Mononuclear cell (primary cell): ENCODE results near the gene ICOS. TPM values are rescaled to one million over a fixed set of nuclear protein-coding genes. Genes with fewer than 3 reads are reported as not detected.
A peak's percentile ranks its signal among the peaks of the same experiment; 100 is the strongest.
"Not testable (repeated sequence)": the region's sequence is repeated elsewhere in the genome, so short reads cannot be mapped to it uniquely, and the experiment has no call there.

Experiments used
- H3K27me3 ChIP-seq: 2 replicates; pipeline ENCODE4 v1.6.0; 2011; ENCODE audit warnings: low read length, control low read depth; ENCODE audit not compliant: insufficient read depth
- H3K4me1 ChIP-seq: 2 replicates; pipeline ENCODE4 v1.5.1; 2011; ENCODE audit warnings: mild to moderate bottlenecking, low read length, control low read depth; ENCODE audit not compliant: insufficient read depth
- H3K4me3 ChIP-seq: 2 replicates; pipeline ENCODE4 v1.5.1; 2011; ENCODE audit warnings: mild to moderate bottlenecking, low read length, moderate library complexity
- H3K9me3 ChIP-seq: 2 replicates; pipeline ENCODE4 v1.5.1; 2011; ENCODE audit warnings: low read depth, mild to moderate bottlenecking, control low read depth, low read length
- total RNA-seq: library from RNA; depleted of rRNA; stranded (reverse); fragments of >200 nt; gene quantifications from one replicate; pipeline ENCODE4 v1.2.3, GENCODE V29; 2012

ICOS gene
- total RNA-seq, 1 donor = 111 TPM

GRCh38 chr2:203908797-203909185 is 27.8 kb upstream of the ICOS start:
- no peaks in the 10 kb centered on the region for H3K9me3 ChIP-seq
- H3K4me1 ChIP-seq = peaks cover 22% of the 10 kb centered on the region
- no peaks in the 10 kb centered on the region for H3K27me3 ChIP-seq
- no peak overlapping the region for H3K4me3 ChIP-seq

DNA sequence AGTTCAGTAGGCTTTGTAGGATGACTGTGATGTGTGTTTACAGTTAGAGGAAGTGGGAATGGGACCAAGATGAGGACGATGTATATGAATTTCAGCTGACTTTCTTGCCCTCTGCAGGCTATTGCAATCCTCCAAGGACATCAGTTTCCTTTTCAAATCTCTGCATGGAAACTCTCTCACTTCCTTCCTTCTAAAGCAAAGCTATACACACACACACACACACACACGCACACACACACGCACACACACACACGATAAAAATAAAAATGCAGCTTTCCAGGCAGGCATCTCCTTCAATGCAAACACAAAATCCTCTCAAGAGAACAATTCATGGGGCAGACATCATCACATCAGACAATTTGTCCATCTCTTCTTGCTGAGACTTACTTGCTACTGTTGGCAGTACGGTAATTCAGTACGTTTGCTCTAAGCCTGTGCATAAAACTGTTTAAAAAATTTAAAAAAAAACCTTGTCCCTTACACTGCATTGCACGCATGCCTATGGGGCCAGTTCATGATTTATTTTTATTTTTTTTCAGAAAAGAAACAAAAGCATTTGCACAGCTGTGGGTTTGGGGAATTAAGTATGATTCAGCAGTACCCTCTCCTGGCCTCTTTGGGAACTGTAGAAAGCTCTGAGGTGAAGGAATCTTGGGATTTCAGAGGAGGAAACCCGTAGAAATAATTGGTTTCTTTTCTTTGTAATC is 27.1 kb upstream of the ICOS start:
- H3K9me3 ChIP-seq = no peaks in the 10 kb centered on the region
- H3K27me3 ChIP-seq = no peaks in the 10 kb centered on the region
- H3K4me1 ChIP-seq = peaks cover 29% of the 10 kb centered on the region
- peak overlapping the region; percentile 13 for H3K4me3 ChIP-seq

DNA sequence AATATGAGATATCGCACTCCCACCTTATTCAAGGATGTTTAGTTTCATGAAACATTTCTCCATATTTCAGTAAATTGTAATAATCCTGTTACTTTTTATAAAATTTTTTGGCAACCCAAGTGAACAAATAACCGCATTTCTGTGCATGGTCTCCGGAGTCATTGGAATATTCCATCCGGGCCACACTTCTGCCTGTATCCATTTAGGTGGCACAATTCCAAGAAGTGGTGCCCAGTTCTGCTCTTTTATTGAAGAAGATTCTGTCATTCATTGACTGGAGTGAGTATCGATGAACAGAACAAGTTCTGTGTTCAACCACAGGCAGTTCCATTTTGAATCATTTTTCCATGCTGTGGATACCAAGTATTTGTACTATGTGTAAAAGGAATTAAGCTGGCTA is 26.6 kb upstream of the ICOS start:
- H3K9me3 ChIP-seq = no peaks in the 10 kb centered on the region

GRCh38 chr2:203913947-203914346 is 22.6 kb upstream of the ICOS start:
- Histone ChIP-seq H3K4me1 (peaks cover 28% of the 10 kb centered on the region), H3K9me3 (no peaks in the 10 kb centered on the region), H3K4me3 (no peak overlapping the region), H3K27me3 (no peaks in the 10 kb centered on the region)

More for the DNA sequence above, 26.6 kb upstream of the ICOS start:
- H3K27me3 ChIP-seq = no peaks in the 10 kb centered on the region
- peaks cover 34% of the 10 kb centered on the region for H3K4me1 ChIP-seq
- no peak overlapping the region for H3K4me3 ChIP-seq

- H3K9me3 ChIP-seq = no peaks in the 10 kb centered on the region
- H3K4me3 ChIP-seq = no peak overlapping the region
- H3K27me3 ChIP-seq = no peaks in the 10 kb centered on the region
- H3K4me1 ChIP-seq = peaks cover 21% of the 10 kb centered on the region
Measured at GRCh38 chr2:203914546-203915182, 21.9 kb upstream of the ICOS start.

GRCh38 chr2:203915256-203915655 is 21.3 kb upstream of the ICOS start:
- Histone ChIP-seq H3K27me3 (no peaks in the 10 kb centered on the region), H3K4me3 (no peak overlapping the region), H3K9me3 (no peaks in the 10 kb centered on the region), H3K4me1 (peaks cover 16% of the 10 kb centered on the region)

DNA sequence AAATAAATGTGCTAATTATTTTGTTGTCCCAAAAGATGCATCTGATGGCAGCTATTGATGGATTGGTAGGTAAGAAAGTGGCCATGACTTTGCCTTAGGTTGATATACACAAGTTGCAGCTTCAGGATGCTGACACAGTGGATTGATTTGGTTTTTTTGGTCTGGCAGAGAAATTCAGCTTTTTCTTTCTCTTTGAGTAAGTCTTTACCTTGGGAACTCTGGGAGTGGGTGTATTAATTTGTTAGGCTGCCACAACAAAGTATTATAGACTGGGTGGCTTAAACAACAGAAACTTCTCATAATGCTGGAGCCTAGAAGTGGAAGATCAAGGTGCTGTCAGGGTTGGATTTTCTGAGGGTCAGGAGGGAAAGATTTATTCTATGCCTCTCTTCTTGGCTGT is 19.8 kb upstream of the ICOS start:
- Histone ChIP-seq H3K4me3 (no peak overlapping the region), H3K4me1 (peaks cover 16% of the 10 kb centered on the region), H3K9me3 (no peaks in the 10 kb centered on the region), H3K27me3 (no peaks in the 10 kb centered on the region)

DNA sequence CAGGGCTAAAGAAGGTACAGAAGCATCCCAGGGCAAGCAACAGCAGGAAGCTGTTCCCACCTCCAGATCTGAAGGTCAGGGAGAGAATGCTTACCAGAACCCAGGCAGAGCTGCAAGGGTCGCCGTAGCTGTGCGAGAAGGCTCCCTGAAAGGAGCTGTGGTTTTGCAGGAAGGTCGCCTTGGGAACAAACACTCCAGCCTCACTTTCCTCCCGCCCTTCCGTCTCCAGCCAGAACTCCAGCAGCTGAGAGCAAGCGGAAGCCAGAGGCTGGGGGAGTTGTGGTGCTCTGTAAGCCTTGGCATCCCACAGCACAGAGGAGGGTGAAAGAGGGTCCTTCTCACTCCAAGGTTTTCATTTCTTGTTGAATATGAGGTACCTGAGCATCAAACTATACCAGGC is 18.3 kb upstream of the ICOS start:
- Histone ChIP-seq H3K4me1 (peaks cover 16% of the 10 kb centered on the region), H3K9me3 (no peaks in the 10 kb centered on the region), H3K4me3 (no peak overlapping the region), H3K27me3 (no peaks in the 10 kb centered on the region)

DNA sequence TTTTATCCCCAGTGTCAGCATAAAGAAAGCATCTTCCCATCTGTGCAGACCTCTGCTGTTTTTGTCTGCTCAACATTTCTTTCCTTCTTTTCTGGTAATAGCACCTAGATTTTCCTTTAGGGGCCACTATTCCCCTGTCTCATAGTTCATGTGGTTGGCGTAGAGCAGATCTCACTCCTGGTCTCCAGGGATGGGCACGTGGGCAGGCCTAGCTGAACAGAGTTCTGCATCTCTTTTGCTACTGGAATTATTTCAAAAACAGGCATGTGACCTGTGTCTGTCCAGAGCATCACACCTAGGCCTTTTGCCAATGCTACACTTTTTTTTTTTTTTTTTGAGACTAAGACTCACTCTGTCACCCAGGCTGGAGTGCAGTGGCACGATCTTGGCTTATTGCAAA is 17.7 kb upstream of the ICOS start:
- Histone ChIP-seq H3K27me3 (no peaks in the 10 kb centered on the region), H3K9me3 (no peaks in the 10 kb centered on the region), H3K4me3 (no peak overlapping the region), H3K4me1 (peaks cover 15% of the 10 kb centered on the region)

DNA sequence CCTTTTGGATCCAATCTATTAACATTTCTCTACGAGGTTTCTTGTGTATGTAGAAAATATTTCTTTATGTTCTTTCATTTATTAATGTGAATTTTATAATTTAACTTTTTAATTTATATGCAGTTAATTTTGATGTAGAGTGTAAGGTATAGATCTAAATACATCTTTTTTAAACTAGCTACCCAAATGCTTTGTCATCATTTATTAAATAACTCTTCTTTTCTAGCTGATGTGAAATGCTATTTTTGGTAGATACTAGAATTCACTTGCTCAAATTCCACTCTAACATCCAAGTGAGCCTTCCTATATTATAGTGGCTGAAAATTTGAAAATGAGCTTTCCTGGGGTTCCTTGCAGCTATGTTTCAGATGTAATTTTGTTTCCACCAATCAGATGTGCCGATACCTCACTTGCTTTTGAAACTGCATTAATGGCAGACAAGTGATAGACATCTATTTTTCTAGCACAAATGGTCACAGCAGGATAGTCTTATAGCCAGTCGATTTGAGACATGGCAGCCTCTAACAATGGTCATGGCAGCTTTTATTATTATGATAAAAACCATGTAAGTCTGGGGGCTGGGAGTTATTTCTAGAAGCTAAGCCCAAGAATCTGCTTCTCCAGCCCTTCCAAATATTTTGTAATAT is 10.9 kb upstream of the ICOS start:
- H3K4me1 ChIP-seq = no peaks in the 10 kb centered on the region
- no peak overlapping the region for H3K4me3 ChIP-seq
- no peaks in the 10 kb centered on the region for H3K9me3 ChIP-seq
- no peaks in the 10 kb centered on the region for H3K27me3 ChIP-seq

DNA sequence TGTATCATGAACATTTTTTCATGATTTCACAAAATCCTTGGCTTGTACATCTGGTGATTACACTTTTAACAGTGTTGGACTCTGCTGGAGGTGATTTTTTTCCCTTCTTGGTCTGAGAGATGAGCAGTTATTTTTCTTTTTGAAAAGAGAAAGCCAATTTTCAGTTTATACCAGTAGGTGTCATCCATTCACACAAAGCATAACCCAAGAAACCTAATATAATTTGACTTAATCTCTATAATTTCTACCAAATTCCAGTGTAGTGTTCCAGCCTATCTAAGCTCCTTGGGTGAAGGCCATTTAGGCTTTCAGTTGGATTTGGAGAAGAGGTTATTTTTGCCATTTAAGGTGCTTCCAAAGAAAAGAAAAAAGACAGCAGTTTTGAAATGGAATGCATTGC is 7.7 kb upstream of the ICOS start:
- Histone ChIP-seq H3K27me3 (no peaks in the 10 kb centered on the region), H3K4me3 (no peak overlapping the region), H3K4me1 (peaks cover 10% of the 10 kb centered on the region), H3K9me3 (no peaks in the 10 kb centered on the region)

DNA sequence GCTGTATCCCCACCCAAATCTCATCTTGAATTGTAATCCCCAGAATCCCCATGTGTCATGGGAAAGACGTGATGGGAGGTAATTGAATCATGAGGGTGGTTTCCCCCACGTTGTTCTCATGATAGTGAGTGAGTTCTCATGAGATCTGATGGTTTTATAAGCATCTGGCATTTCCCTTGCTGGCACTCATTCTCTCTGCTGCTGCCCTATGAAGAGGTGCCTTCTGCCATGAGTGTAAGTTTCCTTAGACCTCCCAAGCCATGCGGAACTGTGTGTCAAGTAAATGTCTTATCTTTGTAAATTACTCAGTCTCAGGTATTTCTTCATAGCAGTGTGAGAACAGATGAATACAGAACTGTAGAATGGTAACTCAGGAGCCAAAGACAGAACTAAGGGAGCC is 5.3 kb upstream of the ICOS start:
- H3K27me3 ChIP-seq = not testable (repeated sequence)

DNA sequence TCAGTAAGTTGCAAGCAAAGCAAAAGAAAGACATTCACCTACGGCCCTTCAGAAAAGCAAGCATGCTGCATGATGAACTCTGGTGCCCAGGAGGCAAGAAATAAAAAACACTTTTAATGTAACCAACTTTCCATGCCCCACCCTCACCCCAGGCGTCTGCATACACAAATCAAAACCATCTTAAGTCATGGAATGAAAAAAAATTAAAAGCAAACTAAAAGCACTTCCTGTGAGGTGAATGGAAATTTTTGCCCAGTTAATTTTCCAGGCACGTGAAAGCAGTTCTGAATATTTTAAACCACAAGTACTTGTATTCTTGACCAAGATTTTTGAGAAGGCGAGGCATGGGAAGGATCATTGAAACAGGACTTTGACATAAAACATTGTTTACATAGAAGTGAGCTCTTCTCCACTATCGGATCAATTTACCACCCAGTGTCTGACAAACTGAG is 2.5 kb upstream of the ICOS start:
- H3K4me1 ChIP-seq = peaks cover 26% of the 10 kb centered on the region
- no peaks in the 10 kb centered on the region for H3K27me3 ChIP-seq
- no peaks in the 10 kb centered on the region for H3K9me3 ChIP-seq
- H3K4me3 ChIP-seq = no peak overlapping the region

More for the DNA sequence above, 5.3 kb upstream of the ICOS start:
- not testable (repeated sequence) for H3K4me3 ChIP-seq, H3K9me3 ChIP-seq
- peaks cover 26% of the 10 kb centered on the region for H3K4me1 ChIP-seq

GRCh38 chr2:203934711-203935438 is 1.7 kb upstream of the ICOS start:
- Histone ChIP-seq H3K27me3 (no peaks in the 10 kb centered on the region), H3K4me1 (peaks cover 26% of the 10 kb centered on the region), H3K4me3 (no peak overlapping the region), H3K9me3 (no peaks in the 10 kb centered on the region)

GRCh38 chr2:203935568-203935967 is 995 bp upstream of the ICOS start:
- peaks cover 26% of the 10 kb centered on the region for H3K4me1 ChIP-seq

More at GRCh38 chr2:203935568-203935967, 995 bp upstream of the ICOS start:
- Histone ChIP-seq H3K4me3 (no peak overlapping the region), H3K27me3 (no peaks in the 10 kb centered on the region), H3K9me3 (no peaks in the 10 kb centered on the region)
